Liver (tissue), 9 donors: ENCODE data around the gene DPT. TPM values are rescaled to one million over a fixed set of nuclear protein-coding genes. Genes with fewer than 3 reads are reported as not detected.

ENCODE experiments used
- DNase-seq: peaks from one replicate; pipeline ENCODE4 v3.0.0-alpha.2; 2017; ENCODE audit warnings: low spot score
- H3K27ac ChIP-seq, 2 donors: one replicate each; pipeline ENCODE4 v1.7.0; 2013; ENCODE audit warnings: inconsistent platforms in 2 of 2, low read length in 2 of 2, control low read depth in 1 of 2, low read depth in 1 of 2, mild to moderate bottlenecking in 1 of 2
- H3K27me3 ChIP-seq, 4 donors: one replicate each; pipeline versions ENCODE4 v1.6.1 to v1.7.0; 2013; ENCODE audit warnings: low read length in 3 of 4, inconsistent platforms in 1 of 4, mild to moderate bottlenecking in 1 of 4, moderate library complexity in 1 of 4; ENCODE audit not compliant: control insufficient read depth in 4 of 4, insufficient read depth in 4 of 4
- H3K36me3 ChIP-seq, 4 donors: one replicate each; pipeline versions ENCODE4 v1.6.1 to v1.7.0; 2013; ENCODE audit warnings: low read length in 3 of 4, mild to moderate bottlenecking in 3 of 4, low read depth in 1 of 4, moderate library complexity in 1 of 4; ENCODE audit not compliant: control insufficient read depth in 4 of 4, insufficient read depth in 3 of 4
- H3K4me1 ChIP-seq, 4 donors: one replicate each; pipeline versions ENCODE4 v1.6.1 to v1.7.0; 2013; ENCODE audit warnings: low read length in 3 of 4, mild to moderate bottlenecking in 3 of 4, moderate library complexity in 1 of 4; ENCODE audit not compliant: control insufficient read depth in 4 of 4, insufficient read depth in 4 of 4
- H3K4me3 ChIP-seq, 3 donors: one replicate each; pipeline versions ENCODE4 v1.6.1 to v1.7.0; 2013; ENCODE audit warnings: low read length in 3 of 3, control low read depth in 1 of 3, low read depth in 1 of 3, mild to moderate bottlenecking in 1 of 3
- H3K9ac ChIP-seq, 2 donors: one replicate each; pipeline ENCODE4 v1.7.0; 2013; ENCODE audit warnings: low read length in 2 of 2, mild to moderate bottlenecking in 2 of 2, moderate library complexity in 2 of 2, control low read depth in 1 of 2, low read depth in 1 of 2
- H3K9me3 ChIP-seq, 4 donors: one replicate each; pipeline versions ENCODE4 v1.6.1 to v1.7.0; 2013; ENCODE audit warnings: low read length in 3 of 4; ENCODE audit not compliant: control insufficient read depth in 4 of 4
- EGR1 ChIP-seq, 2 donors: IDR thresholded peaks; 2 replicates each; pipeline ENCODE4 v1.6.1; 2016 to 2018; ENCODE audit warnings: antibody characterized with exemption in 2 of 2, low read depth in 2 of 2
- FOXA1 ChIP-seq: IDR thresholded peaks from 2 replicates; pipeline ENCODE4 v1.6.1; 2016; ENCODE audit warnings: antibody characterized with exemption
- FOXA2 ChIP-seq: IDR thresholded peaks from 2 replicates; pipeline ENCODE4 v1.6.1; 2016; ENCODE audit warnings: antibody characterized with exemption
- GABPA ChIP-seq, 2 donors: IDR thresholded peaks in 1 of 2; conservative IDR thresholded peaks in 1 of 2; 2 replicates each; pipeline ENCODE4 v1.6.1; 2016; ENCODE audit warnings: antibody characterized with exemption in 2 of 2, mild to moderate bottlenecking in 1 of 2, moderate library complexity in 1 of 2
- HNF4A ChIP-seq, 2 donors: conservative IDR thresholded peaks; 2 replicates each; pipeline ENCODE4 v1.6.1; 2016; ENCODE audit warnings: antibody characterized with exemption in 2 of 2, mild to moderate bottlenecking in 2 of 2
- JUND ChIP-seq, 2 donors: IDR thresholded peaks; 2 replicates each; pipeline ENCODE4 v1.6.1; 2016; ENCODE audit warnings: antibody characterized with exemption in 2 of 2
- NR2F2 ChIP-seq: IDR thresholded peaks from 2 replicates; pipeline ENCODE4 v1.6.1; 2016; ENCODE audit warnings: antibody characterized with exemption
- RXRA ChIP-seq, 2 donors: IDR thresholded peaks; 2 replicates each; pipeline ENCODE4 v1.6.1; 2017 to 2018; ENCODE audit warnings: antibody characterized with exemption in 2 of 2, mild to moderate bottlenecking in 1 of 2
- SP1 ChIP-seq: IDR thresholded peaks from 2 replicates; pipeline ENCODE4 v1.6.1; 2018; ENCODE audit warnings: antibody characterized with exemption, mild to moderate bottlenecking
- TAF1 ChIP-seq: conservative IDR thresholded peaks from 2 replicates; pipeline ENCODE4 v1.6.1; 2016; ENCODE audit warnings: antibody characterized with exemption, mild to moderate bottlenecking
- YY1 ChIP-seq: IDR thresholded peaks from 2 replicates; pipeline ENCODE4 v1.6.1; 2016; ENCODE audit warnings: antibody characterized with exemption, mild to moderate bottlenecking
- ZBTB33 ChIP-seq: IDR thresholded peaks from 2 replicates; pipeline ENCODE4 v1.6.1; 2016; ENCODE audit warnings: antibody characterized with exemption
- WGBS: extraction: QIAGEN DNeasy Blood & Tissue Kit; methylation state at CpG from one replicate; pipeline ENCODE4 v1.1.7; 2013; 5-methylcytosine and 5-hydroxymethylcytosine counted together
- polyA plus RNA-seq, 2 donors: library from polyadenylated mRNA; stranded (reverse) in 1 of 2; unstranded in 1 of 2; fragments of 200-250 nt in 1 of 2; fragments of >200 nt in 1 of 2; fragmentation: Nextera tagmentation in 1 of 2; extraction: Ambion mirVana in 1 of 2; gene quantifications; one replicate each; pipeline versions ENCODE4 v1.2.1 to v1.2.3, GENCODE V29; 2013 to 2015
- total RNA-seq, 2 donors: library from RNA; depleted of rRNA; stranded (reverse); fragments of >200 nt; gene quantifications; one replicate each; pipeline ENCODE4 v1.2.3, GENCODE V29; 2014
- TF ChIP-seq, protein P1 (sequence below): IDR thresholded peaks from 2 replicates; pipeline ENCODE4 v1.6.1; 2016; ENCODE audit warnings: antibody characterized with exemption
- TF ChIP-seq, protein P2 (sequence below): IDR thresholded peaks from 2 replicates; pipeline ENCODE4 v1.6.1; 2016; ENCODE audit warnings: antibody characterized with exemption, mild to moderate bottlenecking
- TF ChIP-seq, protein P3 (sequence below): fragments of 150-350 bp; IDR thresholded peaks from 2 replicates; pipeline ENCODE4 v1.5.1; 2017; ENCODE audit warnings: improper control_type of control experiment, low read depth, low read length; ENCODE audit not compliant: missing input control
- TF ChIP-seq, protein P4 (sequence below): IDR thresholded peaks from 2 replicates; pipeline ENCODE4 v1.6.1; 2016; ENCODE audit warnings: antibody characterized with exemption
- donor health status: healthy.
- donor health status: healthy.
- donor health status: healthy.
- donor health status: healthy.
- donor health status: healthy.

DPT gene
- total and polyA plus RNA-seq, 4 donors = 0.42 to 5.0 (median 3.0) TPM

DNA sequence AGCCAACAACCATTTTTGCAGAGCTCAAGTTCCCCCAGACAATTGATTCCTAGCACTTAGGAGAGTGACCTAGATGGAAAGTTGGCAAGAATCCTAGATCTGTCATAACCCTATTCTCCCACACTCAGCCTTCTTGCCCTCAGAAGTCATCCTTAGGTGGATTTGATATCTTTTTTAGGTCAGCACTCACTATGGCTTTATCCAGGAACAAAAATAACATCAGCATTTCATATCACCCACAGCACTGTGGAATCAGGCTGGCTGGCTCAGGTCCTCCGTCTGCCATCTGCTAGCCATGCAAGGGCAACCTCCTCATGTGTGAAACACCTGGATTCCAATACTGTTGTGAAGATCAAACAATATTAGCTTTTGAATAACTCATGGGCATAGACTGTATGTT is 6.0 kb downstream of the DPT start:
- Histone ChIP-seq H3K36me3 (no peaks in the 10 kb centered on the region), H3K4me1 (no peaks in the 10 kb centered on the region), H3K27me3 (no peaks in the 10 kb centered on the region), H3K9ac (no peak overlapping the region), H3K9me3 (no peaks in the 10 kb centered on the region), H3K27ac (no peak overlapping the region), H3K4me3 (no peak overlapping the region)
- TF ChIP-seq, protein P1, sequence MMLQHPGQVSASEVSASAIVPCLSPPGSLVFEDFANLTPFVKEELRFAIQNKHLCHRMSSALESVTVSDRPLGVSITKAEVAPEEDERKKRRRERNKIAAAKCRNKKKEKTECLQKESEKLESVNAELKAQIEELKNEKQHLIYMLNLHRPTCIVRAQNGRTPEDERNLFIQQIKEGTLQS = no peak
- no peak for TF ChIP-seq ZBTB33
- TF ChIP-seq SP1 = no peak
- TF ChIP-seq FOXA1 = no peak
- TF ChIP-seq RXRA (IDR thresholded peaks at IDR 0.05) = no peak
- no peak for DNase-seq
- 69% methylated on average over 1 of the region's 1 CpG for WGBS

- Histone ChIP-seq H3K27me3 (no peaks in the 10 kb centered on the region), H3K27ac (no peak overlapping the region), H3K36me3 (no peaks in the 10 kb centered on the region), H3K9ac (no peak overlapping the region), H3K9me3 (no peaks in the 10 kb centered on the region), H3K4me3 (no peak overlapping the region), H3K4me1 (no peaks in the 10 kb centered on the region)
- DNase-seq = no peak
- TF ChIP-seq JUND (IDR thresholded peaks at IDR 0.05) = no peak
- no peak for TF ChIP-seq HNF4A (conservative IDR thresholded peaks at IDR 0.05)
- TF ChIP-seq EGR1 (IDR thresholded peaks at IDR 0.05; ENCODE audit: low read depth in 2 of 2) = no peak
- TF ChIP-seq, protein P2, sequence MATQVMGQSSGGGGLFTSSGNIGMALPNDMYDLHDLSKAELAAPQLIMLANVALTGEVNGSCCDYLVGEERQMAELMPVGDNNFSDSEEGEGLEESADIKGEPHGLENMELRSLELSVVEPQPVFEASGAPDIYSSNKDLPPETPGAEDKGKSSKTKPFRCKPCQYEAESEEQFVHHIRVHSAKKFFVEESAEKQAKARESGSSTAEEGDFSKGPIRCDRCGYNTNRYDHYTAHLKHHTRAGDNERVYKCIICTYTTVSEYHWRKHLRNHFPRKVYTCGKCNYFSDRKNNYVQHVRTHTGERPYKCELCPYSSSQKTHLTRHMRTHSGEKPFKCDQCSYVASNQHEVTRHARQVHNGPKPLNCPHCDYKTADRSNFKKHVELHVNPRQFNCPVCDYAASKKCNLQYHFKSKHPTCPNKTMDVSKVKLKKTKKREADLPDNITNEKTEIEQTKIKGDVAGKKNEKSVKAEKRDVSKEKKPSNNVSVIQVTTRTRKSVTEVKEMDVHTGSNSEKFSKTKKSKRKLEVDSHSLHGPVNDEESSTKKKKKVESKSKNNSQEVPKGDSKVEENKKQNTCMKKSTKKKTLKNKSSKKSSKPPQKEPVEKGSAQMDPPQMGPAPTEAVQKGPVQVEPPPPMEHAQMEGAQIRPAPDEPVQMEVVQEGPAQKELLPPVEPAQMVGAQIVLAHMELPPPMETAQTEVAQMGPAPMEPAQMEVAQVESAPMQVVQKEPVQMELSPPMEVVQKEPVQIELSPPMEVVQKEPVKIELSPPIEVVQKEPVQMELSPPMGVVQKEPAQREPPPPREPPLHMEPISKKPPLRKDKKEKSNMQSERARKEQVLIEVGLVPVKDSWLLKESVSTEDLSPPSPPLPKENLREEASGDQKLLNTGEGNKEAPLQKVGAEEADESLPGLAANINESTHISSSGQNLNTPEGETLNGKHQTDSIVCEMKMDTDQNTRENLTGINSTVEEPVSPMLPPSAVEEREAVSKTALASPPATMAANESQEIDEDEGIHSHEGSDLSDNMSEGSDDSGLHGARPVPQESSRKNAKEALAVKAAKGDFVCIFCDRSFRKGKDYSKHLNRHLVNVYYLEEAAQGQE = no peak
- TF ChIP-seq NR2F2 = no peak
- no peak for TF ChIP-seq RXRA (IDR thresholded peaks at IDR 0.05)
- TF ChIP-seq, protein P3, sequence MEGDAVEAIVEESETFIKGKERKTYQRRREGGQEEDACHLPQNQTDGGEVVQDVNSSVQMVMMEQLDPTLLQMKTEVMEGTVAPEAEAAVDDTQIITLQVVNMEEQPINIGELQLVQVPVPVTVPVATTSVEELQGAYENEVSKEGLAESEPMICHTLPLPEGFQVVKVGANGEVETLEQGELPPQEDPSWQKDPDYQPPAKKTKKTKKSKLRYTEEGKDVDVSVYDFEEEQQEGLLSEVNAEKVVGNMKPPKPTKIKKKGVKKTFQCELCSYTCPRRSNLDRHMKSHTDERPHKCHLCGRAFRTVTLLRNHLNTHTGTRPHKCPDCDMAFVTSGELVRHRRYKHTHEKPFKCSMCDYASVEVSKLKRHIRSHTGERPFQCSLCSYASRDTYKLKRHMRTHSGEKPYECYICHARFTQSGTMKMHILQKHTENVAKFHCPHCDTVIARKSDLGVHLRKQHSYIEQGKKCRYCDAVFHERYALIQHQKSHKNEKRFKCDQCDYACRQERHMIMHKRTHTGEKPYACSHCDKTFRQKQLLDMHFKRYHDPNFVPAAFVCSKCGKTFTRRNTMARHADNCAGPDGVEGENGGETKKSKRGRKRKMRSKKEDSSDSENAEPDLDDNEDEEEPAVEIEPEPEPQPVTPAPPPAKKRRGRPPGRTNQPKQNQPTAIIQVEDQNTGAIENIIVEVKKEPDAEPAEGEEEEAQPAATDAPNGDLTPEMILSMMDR = no peak
- no peak for TF ChIP-seq YY1
- TF ChIP-seq TAF1 = no peak
- TF ChIP-seq GABPA (IDR thresholded peaks at IDR 0.05 in 1 of 2, conservative IDR thresholded peaks at IDR 0.05 in 1 of 2) = no peak
- TF ChIP-seq FOXA2 = no peak
- TF ChIP-seq, protein P4, sequence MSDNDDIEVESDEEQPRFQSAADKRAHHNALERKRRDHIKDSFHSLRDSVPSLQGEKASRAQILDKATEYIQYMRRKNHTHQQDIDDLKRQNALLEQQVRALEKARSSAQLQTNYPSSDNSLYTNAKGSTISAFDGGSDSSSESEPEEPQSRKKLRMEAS = no peak
Measured at GRCh38 chr1:168720839-168721238, 8.2 kb downstream of the DPT start.
